Epithelial cell of proximal tubule (primary cell): ENCODE data around the gene SMIM9. TPM values are rescaled to one million over a fixed set of nuclear protein-coding genes. Genes with fewer than 3 reads are reported as not detected.
"Not testable (repeated sequence)": the region's sequence is repeated elsewhere in the genome, so short reads cannot be mapped to it uniquely, and the experiment has no call there.

Source experiments
- DNase-seq: peaks from one replicate; pipeline ENCODE4 v3.0.0-alpha.2; 2011; ENCODE audit warnings: low read depth
- H3K4me3 ChIP-seq: 2 replicates; pipeline ENCODE4 v1.5.1; 2011; ENCODE audit warnings: low read depth, mild to moderate bottlenecking, low read length
- total RNA-seq: library from RNA; depleted of rRNA; stranded (reverse); fragments of >200 nt; gene quantifications from 2 replicates; pipeline ENCODE4 v1.2.3, GENCODE V29; 2015
- TF ChIP-seq, protein P1 (sequence below): conservative IDR thresholded peaks from 2 replicates; pipeline ENCODE4 v1.5.1; 2012; ENCODE audit warnings: low read depth, mild to moderate bottlenecking, low read length

Gene SMIM9
- total RNA-seq, 1 donor from 2014 or later = not detected

DNA sequence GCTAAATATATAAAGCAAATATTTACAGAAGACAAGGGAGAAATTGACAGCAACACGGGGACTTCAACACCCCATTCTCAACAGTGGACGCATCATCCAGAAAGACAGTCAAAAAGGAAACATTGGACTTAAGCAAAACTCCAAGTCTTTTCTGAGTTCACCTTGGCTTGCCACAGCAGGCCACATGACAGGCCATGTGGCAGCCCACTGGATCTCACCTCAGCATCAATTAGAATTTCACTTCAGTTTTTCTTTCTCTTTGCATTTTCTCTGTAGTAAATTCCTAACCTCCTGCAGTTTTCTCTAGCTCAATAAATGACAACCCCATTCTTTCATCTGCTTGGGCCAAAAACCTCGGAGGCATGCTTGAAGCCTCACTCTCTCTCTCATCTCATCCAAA, 12.4 kb downstream of the SMIM9 start:
- DNase-seq = no peak
- TF ChIP-seq, protein P1, sequence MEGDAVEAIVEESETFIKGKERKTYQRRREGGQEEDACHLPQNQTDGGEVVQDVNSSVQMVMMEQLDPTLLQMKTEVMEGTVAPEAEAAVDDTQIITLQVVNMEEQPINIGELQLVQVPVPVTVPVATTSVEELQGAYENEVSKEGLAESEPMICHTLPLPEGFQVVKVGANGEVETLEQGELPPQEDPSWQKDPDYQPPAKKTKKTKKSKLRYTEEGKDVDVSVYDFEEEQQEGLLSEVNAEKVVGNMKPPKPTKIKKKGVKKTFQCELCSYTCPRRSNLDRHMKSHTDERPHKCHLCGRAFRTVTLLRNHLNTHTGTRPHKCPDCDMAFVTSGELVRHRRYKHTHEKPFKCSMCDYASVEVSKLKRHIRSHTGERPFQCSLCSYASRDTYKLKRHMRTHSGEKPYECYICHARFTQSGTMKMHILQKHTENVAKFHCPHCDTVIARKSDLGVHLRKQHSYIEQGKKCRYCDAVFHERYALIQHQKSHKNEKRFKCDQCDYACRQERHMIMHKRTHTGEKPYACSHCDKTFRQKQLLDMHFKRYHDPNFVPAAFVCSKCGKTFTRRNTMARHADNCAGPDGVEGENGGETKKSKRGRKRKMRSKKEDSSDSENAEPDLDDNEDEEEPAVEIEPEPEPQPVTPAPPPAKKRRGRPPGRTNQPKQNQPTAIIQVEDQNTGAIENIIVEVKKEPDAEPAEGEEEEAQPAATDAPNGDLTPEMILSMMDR = no peak
- H3K4me3 ChIP-seq = no peak overlapping the region

DNA sequence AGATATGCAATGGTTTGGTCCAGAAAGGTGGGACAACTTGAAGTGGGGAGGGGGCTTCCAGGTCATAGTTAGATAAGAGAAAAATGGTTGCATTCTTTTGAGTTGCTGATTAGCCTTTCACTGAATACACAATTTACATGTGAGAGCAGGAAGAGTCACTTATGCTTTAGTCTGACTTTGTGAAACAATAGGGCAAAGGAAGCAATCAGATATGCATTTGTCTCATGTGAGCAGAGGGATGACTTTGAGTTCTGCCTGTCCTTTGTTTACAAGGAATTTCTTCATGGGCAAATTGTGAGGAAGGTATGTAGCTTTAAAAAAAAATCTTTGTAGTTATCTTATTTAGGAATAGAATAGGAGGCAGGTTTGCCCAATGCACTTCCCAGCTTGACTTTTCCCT, 12.9 kb downstream of the SMIM9 start:
- DNase-seq = no peak
- TF ChIP-seq, protein P1 = no peak
- H3K4me3 ChIP-seq = no peak overlapping the region

DNA sequence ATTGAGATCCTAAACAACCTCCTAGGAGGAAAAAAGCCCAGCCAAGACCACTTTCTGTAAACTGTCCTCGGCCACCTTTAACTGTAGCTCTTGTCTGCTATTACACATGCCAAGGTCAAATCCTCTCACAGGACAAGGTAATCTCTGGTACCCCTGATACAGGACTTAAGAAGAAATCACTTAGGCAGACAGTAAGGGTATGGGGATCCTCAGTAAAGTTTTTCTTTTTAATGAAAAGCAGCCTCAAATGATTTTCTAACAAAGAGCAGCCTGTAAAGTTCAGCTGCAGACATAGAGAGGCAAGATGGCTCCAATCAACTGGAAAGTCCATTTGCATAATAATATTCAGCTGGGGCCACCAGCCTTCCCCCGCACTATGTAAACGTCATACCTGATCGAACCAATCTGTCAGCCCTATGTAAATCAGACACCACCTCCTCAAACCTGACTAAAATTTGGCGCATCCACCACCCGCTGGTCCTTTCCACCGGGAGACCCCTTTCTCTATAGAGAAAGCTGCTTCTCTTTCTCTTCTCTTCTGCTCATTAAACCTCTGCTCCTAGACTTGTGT, 14.6 kb downstream of the SMIM9 start:
- TF ChIP-seq, protein P1 = no peak
- H3K4me3 ChIP-seq = no peak overlapping the region
- DNase-seq = no peak

DNA sequence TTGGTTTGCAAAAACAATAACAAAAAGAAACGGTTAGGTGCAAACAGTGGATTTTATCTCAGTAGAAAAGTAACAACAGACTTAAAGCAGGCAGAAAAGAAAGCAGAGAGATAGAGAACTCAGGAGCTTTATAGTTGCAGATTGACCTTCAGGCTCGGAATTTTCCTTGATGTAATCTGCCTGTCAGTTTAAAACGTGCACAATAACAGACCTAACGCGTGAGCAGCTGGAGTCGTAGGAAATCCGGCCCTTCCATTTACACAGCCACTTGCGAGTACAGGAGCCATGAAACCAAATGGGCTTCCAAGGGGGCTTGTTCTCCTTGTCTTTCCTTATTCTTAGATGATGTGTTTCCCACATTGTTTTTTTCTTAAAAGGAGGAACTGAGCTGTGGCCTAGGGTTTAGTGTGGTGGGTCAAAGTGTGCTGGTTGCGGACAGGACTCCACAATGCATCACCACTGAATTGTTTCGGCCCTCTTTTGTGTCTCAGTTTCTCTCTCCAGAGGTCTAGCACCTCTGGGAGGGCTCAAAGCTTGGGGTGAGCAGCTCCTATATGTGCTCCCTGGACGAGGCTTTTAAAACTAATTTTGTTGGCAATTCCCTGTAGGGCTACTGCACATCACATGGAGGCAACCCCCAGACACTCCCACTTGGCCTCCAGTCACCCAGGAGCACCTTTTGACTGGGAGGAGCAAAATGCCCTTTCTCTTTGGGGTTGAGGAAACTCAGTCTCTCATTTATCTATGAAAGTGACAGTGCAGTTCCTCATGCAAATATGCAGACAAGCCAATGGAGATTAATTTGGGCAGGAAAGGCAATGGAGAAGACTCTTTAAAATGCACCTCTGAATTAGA, 15.3 kb downstream of the SMIM9 start:
- TF ChIP-seq, protein P1 = no peak
- DNase-seq = no peak
- no peak overlapping the region for H3K4me3 ChIP-seq

DNA sequence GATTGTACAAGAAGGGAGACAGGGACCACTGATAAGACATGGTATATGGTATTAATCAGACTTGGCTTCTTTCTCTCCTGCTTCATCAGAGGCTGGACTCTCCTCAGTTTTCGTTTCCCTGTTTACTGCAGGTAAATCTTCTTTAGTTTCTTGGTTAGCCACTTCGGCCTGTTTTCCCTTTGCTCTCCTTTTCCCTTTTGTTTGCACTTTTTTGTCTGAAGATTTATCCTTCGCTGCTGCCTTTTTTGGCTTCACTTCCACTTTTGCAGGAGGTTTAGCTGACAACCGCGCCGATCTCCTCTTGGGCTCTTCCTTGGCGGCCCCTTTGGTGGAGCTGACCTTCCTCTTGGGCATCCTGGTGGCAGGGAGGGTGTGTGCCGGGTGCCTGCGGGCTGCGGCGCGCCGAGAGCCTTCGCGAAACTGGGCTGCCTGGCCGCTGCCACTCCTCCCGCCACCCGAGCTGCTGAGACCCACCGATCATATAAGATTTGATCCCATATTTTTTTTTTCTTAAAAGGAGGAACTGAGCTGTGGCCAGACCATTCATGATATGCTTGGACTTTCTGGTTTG, 17.3 kb downstream of the SMIM9 start:
- DNase-seq, H3K4me3 ChIP-seq: not testable (repeated sequence)

DNA sequence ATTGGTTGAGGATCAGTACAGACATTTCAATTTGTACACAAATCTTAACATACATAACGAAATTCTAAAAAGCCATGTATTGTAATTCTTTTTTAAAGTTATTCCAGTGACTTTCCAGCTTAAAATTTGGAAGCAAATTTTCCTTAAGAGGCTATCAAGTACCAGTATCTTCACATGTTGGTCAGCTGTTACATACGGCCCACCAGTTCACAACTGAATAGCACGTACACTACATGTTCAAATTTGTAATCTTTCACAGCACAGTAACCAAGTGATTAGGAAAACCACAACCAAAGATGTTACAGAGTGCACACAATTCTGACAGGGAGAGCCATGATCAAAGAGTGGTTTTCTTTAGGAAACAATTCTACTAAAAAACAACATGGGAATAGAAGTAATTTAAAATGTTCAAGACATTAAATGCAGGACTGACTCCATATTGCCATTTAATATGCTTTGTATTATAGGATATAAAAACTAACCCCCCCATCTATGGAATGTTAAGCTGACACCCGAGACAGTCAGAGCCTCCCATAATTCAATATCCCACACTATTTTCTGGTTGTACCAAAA, 18.1 kb downstream of the SMIM9 start:
- DNase-seq, H3K4me3 ChIP-seq: not testable (repeated sequence)

DNA sequence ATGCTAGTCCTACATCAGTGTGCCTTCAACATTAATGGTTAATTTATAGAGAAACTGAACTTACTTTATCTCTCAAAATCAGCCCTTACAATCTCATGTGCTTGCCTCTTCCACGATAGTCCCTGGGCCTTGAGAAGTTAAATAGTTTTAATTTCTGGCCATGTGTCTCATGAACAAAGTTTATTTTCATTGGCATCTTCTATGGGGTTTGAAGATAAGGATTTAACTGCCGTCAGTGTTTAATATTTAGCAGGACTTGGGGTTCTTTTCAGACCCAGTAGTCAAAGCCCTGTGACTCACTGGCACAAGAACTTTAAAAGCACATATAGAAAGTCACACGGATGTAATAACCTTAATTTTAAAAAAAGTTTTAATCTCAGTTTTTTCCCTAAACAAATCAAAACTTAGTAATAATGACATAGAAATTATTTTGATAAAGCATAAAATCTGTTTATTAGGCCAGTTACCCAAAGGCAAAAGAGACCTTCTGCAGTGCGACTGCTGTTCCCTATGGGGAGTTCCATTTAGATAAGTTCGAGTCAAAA, 19.1 kb downstream of the SMIM9 start:
- no peak for DNase-seq
- TF ChIP-seq, protein P1 = no peak
- H3K4me3 ChIP-seq = no peak overlapping the region
